GM19328 (cell line): Measurements from ENCODE around the gene TJP3.
"Not testable (repeated sequence)": the region's sequence is repeated elsewhere in the genome, so short reads cannot be mapped to it uniquely, and the experiment has no call there.

Experiments used
- ATAC-seq: cut with Tn5 transposase; IDR thresholded peaks from one replicate; pipeline ENCODE4 v1.9.1; 2021; ENCODE audit warnings: mild to moderate bottlenecking, moderate library complexity; ENCODE audit not compliant: unreplicated experiment

TJP3 gene

GRCh38 chr19:3708207-3708931 is at the start of gene TJP3:
TJP3 (plus strand) TSS chr19:3708384; CDS start chr19:3728433, 20,049 bp downstream.
- no peak for ATAC-seq

- ATAC-seq, result no peak
These were observed 49.1 kb upstream of the TJP3 start for GRCh38 chr19:3658870-3659745.

- ATAC-seq, result no peak
These were observed 48.5 kb upstream of the TJP3 start for GRCh38 chr19:3659746-3660112.

GRCh38 chr19:3660493-3661219 is 47.5 kb upstream of the TJP3 start:
- ATAC-seq, result no peak

- ATAC-seq, result no peak
These were observed 46.6 kb upstream of the TJP3 start for GRCh38 chr19:3661284-3662238.

GRCh38 chr19:3663838-3664237 is 44.3 kb upstream of the TJP3 start:
- no peak for ATAC-seq

- no peak for ATAC-seq
These were observed 43.1 kb upstream of the TJP3 start for GRCh38 chr19:3664879-3665642.

- ATAC-seq, result no peak
These were observed 42.3 kb upstream of the TJP3 start for GRCh38 chr19:3665681-3666544.

- not testable (repeated sequence) for ATAC-seq
These were observed 41.7 kb upstream of the TJP3 start for GRCh38 chr19:3666545-3666856.

- no peak for ATAC-seq
These were observed 41.0 kb upstream of the TJP3 start for GRCh38 chr19:3667037-3667638.

- no peak for ATAC-seq
These were observed 40.4 kb upstream of the TJP3 start for GRCh38 chr19:3667766-3668165.

- no peak for ATAC-seq
These were observed 39.7 kb upstream of the TJP3 start for GRCh38 chr19:3668331-3669081.

- ATAC-seq, result no peak
These were observed 38.9 kb upstream of the TJP3 start for GRCh38 chr19:3669082-3669946.

- no peak for ATAC-seq
These were observed 38.0 kb upstream of the TJP3 start for GRCh38 chr19:3669947-3670795.

- no peak for ATAC-seq
These were observed 37.1 kb upstream of the TJP3 start for GRCh38 chr19:3670796-3671679.
